Activated T-helper 1 cell treated with anti-CD3 and anti-CD28 coated beads, Interleukin-12 subunit alpha, Interleukin-12 subunit beta, Interleukin-2, Interleukin-4 antibody, amounts not matched to agents 30 ng/mL and 10 ng/mL and 1 ng/mL, durations not matched to agents 14 hours and 24 hours and 36 hours (primary cell): ENCODE measurements around the gene HSPB3. TPM values are rescaled to one million over a fixed set of nuclear protein-coding genes. Genes with fewer than 3 reads are reported as not detected.

Source experiments
- total RNA-seq: library from RNA; stranded (reverse); gene quantifications from 2 replicates; pipeline ENCODE4 v1.2.3, GENCODE V29; 2022

Gene HSPB3
- total RNA-seq, 1 donor from 2014 or later = not detected

Other genes starting within 250 kb of the HSPB3 start
- gene ARL15, start 145.1 kb upstream of the HSPB3 start, total RNA-seq = 7.6 and 10.4 TPM in 2 replicates
- 25.4 and 27.9 TPM in 2 replicates for gene SNX18, start 62.1 kb downstream of the HSPB3 start, total RNA-seq